GM21423 (cell line): ENCODE data around the gene GSG1L.

Experiments used
- ATAC-seq: cut with Tn5 transposase; IDR thresholded peaks from one replicate; pipeline ENCODE4 v1.9.1; 2021; ENCODE audit warnings: mild to moderate bottlenecking, moderate library complexity; ENCODE audit not compliant: unreplicated experiment

The GSG1L gene

DNA sequence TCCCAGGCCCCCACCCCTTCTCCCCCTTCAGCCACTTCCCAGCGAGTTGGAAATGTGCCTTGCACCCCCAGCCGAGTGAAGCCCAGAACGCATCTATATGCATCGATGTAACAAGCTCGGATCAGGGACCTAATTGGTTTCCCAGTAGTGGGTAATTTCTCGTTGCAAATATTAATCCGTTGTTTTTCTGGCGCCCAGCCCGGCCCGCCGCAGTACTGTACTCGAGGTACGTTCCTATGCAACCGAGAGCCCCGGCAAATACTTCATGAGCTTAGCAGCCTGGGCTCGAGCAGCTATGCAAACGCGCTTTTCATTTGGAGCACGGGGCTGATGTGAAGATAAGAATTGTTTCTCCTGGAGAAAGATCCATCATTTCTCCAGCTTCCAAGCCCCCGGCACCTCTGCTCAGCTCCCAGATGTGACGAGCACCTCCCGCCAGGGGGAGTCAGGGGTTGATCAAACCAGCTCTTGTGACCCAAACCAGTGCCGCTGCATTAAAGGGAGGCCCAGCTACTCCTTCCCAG, 283.8 kb downstream of the GSG1L start:
- no peak for ATAC-seq

- no peak for ATAC-seq
These were observed 284.5 kb downstream of the GSG1L start for GRCh38 chr16:27778926-27779570.

DNA sequence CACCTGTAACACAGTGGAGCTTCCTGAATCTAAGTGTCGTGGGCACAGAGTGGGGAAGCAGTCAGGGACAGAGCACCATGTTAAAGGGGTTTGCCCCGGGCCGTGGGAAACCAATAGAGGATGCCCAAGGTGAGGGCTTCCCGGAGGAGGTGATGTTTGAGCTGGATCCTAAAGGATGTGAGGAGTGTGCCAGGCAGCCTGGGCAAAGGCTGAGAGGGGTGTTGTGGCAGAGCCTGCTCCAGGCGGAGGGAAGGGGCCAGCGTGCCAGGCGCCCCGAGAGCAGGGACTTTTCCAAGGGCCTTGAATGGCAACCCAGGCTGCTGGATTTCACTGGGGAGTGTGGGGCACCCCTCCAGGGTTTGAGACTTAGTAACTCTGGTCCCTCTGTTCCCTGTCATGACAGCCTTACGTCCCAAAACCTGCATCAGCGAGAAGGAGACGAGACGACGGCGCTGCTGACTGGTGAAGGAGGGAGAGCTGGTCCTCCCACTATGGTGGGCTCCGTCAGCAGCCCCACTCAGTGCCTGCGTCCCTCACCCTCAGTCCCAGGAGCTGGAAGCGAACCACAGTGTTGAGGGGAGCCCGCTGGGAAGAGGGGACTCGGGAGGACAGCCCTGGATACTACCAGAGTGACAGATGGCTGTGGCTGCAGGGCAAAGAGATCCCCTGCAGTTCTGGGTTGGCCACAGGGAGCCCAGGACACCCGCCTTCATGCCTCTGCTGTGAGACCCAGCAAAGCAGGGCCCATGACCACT, 285.2 kb downstream of the GSG1L start:
- ATAC-seq = no peak

GRCh38 chr16:27777527-27777926, 286.0 kb downstream of the GSG1L start:
- ATAC-seq = no peak

GRCh38 chr16:27776556-27777225, 286.8 kb downstream of the GSG1L start:
- no peak for ATAC-seq

DNA sequence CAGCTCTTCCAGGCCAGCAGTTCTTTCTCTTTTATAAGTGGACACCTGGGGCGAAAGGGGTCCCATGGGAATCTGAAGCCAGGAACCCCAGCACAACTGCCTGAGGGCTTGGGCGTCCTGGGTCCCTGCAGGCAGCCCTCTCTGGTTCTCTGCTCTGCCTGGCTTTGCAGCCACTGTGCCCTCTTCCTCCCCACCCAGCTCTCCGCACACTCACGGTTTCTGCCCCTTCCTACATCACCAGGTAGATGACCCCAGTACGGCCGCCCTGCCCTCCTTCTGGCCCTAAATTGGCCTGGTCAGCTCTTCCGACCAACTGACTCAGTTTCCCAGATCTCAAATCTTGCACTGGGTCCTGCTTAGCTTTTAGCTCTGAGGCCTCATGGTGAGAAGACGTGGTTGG, 288.3 kb downstream of the GSG1L start:
- ATAC-seq = no peak

GRCh38 chr16:27774779-27775178, 288.7 kb downstream of the GSG1L start:
- no peak for ATAC-seq

- no peak for ATAC-seq
These were observed 290.2 kb downstream of the GSG1L start for GRCh38 chr16:27773344-27773743.

- no peak for ATAC-seq
These were observed 291.3 kb downstream of the GSG1L start for GRCh38 chr16:27772093-27772825.

DNA sequence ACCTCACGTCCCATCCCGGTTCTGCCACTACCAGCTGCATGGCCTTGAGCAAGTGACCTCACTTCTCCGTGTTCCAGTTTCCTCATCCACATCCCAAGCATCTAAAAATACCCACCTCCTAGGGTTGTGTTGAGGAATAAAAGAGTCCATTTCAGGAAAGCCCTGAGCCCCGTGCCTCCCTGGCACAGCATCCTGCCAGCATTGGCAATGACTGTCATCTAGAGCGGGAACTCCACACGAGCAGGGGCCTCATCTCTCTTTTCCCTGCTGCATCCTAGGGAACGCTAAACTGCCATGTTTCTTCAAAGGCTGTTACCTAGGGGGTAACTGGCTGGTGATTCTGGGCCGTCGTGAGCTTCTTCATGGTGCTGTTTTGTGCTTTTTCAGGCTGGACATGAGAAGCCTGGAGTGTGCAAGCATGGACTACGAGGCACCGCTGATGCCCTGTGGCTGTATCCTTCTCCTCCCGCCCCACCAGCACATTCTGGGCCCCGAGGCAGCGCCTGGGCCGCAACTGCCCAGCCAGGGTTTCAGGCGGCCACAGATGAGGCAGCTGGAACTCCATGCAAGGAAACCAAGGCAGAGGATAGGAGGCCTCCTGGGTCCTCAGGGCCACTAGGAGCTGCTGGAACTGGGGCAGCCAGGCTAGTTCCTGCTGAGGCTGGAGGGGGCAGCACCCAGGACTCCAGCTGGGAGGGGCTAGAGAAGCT, 292.2 kb downstream of the GSG1L start:
- ATAC-seq = no peak

DNA sequence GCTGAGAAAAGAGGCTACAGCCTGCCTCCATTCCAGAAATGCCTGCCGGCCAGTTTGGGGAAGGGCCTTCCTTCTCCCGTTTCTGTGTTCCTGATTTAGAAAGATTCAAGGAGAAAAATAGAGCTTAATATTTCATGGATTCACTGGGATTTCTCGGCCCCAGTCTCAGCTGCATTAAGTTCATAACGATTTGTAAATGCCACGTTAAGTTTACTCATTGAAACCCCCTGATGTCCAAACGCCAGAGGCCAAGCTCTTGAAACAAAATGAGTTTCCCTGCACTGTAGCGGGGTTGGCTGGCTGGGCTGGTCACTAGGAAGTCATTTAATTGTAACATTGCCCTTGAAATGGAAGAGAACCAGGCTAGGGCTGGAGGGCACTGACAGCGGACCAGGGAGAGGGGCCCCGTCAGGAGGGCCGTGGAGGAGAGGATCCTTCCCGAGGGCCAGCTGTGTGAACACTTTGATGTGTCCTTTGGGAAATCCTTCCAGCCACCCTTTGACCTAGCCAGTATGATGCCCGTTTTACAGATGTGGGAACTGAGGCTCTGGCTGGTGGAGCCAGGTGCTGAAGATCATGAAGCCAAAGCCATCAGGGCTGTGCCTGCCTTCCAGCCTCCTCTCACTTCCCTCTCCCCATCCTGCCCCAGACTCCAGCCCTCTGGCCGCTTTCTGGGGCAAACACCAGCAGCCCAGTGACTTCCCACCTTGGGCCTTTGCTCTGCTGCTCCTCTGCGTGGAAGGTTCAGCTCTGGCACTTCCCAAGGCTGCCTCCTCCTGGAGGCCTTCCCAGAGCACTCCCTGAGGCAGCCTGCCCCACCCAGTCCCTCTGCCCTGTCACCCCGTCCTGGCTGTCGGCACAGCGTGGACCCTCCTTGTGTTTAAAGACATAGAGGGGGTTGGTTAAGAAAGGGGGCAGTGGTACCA, 293.0 kb downstream of the GSG1L start:
- ATAC-seq = no peak

DNA sequence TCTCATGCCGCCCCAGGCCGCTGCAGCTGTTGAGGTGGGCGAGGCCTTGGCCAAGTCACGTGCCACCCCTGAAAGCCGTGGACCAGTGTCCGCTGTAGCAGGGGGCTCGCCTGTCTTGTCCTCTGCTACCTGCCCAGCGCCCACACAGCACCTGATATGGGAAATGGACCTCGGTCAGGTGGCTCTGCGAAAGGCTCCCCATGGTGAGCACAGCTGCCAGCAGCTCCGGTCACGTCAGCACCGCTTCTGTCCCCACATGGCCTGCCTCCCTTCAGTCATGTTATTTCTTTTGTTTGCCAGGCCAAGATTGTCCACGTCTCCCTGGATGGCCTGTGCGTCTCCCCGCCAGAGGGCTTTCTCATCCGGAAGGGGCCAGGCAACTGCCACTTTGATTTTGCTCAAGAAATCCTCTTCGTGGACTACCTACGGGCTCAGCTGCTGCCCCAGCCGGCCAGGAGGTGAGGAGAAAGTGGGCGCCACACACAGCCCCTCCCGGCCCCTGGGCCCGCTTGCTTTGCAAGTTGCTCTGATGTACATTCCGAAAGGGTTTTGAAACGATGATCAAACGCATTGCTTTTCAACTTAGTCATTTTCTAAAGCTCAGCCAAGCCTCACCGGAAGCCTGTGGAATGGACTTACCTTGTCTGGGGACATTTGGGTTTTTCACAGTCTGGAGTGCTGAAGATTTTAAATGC, 293.8 kb downstream of the GSG1L start:
- no peak for ATAC-seq

DNA sequence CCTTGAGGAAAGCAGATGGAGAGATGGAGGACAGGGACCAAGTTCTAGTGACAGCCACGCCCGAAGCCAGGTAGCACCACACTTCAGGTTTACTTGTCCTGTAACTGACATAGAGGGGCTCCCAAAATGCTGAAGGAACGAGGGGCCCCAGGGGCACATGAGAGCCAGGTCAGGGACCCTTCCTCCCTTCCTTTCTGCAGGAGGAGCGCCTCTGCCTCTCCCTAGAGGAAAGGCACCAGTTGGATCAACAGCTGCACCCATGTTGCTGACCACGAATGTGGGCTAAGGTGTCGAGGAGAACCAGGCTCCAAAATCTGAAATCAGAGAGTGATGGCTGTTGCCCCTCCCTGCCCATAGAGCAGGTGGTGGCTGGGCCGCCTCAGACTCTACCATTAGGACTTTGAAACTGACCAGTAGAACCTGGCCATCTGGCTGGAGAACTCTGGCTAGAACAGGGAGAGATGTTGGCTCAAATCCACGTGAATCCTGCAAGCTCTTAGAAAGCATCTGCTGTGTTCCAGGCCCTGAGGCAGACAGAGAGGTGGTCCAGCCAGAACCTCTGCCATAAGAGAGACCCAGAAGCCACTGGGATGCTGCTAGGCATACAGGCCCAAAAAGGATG, 294.8 kb downstream of the GSG1L start:
- ATAC-seq = no peak

GRCh38 chr16:27767971-27768591, 295.4 kb downstream of the GSG1L start:
- no peak for ATAC-seq

- ATAC-seq = no peak
These were observed 296.4 kb downstream of the GSG1L start for GRCh38 chr16:27767081-27767480.

- no peak for ATAC-seq
These were observed 297.1 kb downstream of the GSG1L start for GRCh38 chr16:27766236-27766925.
